ENCODE measurements around the gene TJP1.

Gene TJP1

GRCh38 chr15:29686445-29687203, 135.6 kb downstream of the TJP1 start:
- no peak for ATAC-seq (replicated peaks; ENCODE audit: extremely low read depth, poor library complexity, severe bottlenecking)
- no peak for DNase-seq (ENCODE audit: low spot score in 2 of 2)
- Mint-ChIP-seq H3K4me3 (no peak overlapping the region), H3K4me1 (no peaks in the 10 kb centered on the region), H3K36me3 (ENCODE audit: insufficient read depth) (peaks cover 4% of the 10 kb centered on the region), H3K27ac (ENCODE audit: low read depth) (no peak overlapping the region), H3K27me3 (peaks cover 8% of the 10 kb centered on the region), H3K9me3 (peaks cover 4% of the 10 kb centered on the region)

- Mint-ChIP-seq H3K9me3 (peaks cover 4% of the 10 kb centered on the region), H3K27ac (ENCODE audit: low read depth) (no peak overlapping the region), H3K36me3 (ENCODE audit: insufficient read depth) (peaks cover 4% of the 10 kb centered on the region), H3K4me3 (no peak overlapping the region), H3K4me1 (no peaks in the 10 kb centered on the region), H3K27me3 (peaks cover 8% of the 10 kb centered on the region)
- ATAC-seq (replicated peaks; ENCODE audit: extremely low read depth, poor library complexity, severe bottlenecking) (no peak), DNase-seq (ENCODE audit: low spot score in 2 of 2) (no peak)
These were observed 136.2 kb downstream of the TJP1 start for GRCh38 chr15:29686079-29686425.

GRCh38 chr15:29685156-29686078, 136.9 kb downstream of the TJP1 start:
- H3K36me3 Mint-ChIP-seq (ENCODE audit: insufficient read depth) = peaks cover 4% of the 10 kb centered on the region
- no peak overlapping the region for H3K4me3 Mint-ChIP-seq
- H3K27ac Mint-ChIP-seq (ENCODE audit: low read depth) = no peak overlapping the region
- DNase-seq (ENCODE audit: low spot score in 2 of 2) (no peak), ATAC-seq (replicated peaks; ENCODE audit: extremely low read depth, poor library complexity, severe bottlenecking) (no peak)
- peaks cover 4% of the 10 kb centered on the region for H3K9me3 Mint-ChIP-seq
- no peaks in the 10 kb centered on the region for H3K4me1 Mint-ChIP-seq
- peaks cover 8% of the 10 kb centered on the region for H3K27me3 Mint-ChIP-seq

GRCh38 chr15:29682781-29683180, 139.5 kb downstream of the TJP1 start:
- H3K27me3 Mint-ChIP-seq = peaks cover 17% of the 10 kb centered on the region
- no peak overlapping the region for H3K27ac Mint-ChIP-seq (ENCODE audit: low read depth)
- ATAC-seq (replicated peaks; ENCODE audit: extremely low read depth, poor library complexity, severe bottlenecking) (no peak), DNase-seq (ENCODE audit: low spot score in 2 of 2) (no peak)
- no peaks in the 10 kb centered on the region for H3K4me1 Mint-ChIP-seq
- peaks cover 2% of the 10 kb centered on the region for H3K36me3 Mint-ChIP-seq (ENCODE audit: insufficient read depth)
- H3K9me3 Mint-ChIP-seq = peaks cover 4% of the 10 kb centered on the region
- no peak overlapping the region for H3K4me3 Mint-ChIP-seq

GRCh38 chr15:29682361-29682760, 139.9 kb downstream of the TJP1 start:
- peaks cover 21% of the 10 kb centered on the region for H3K27me3 Mint-ChIP-seq
- ATAC-seq (replicated peaks; ENCODE audit: extremely low read depth, poor library complexity, severe bottlenecking) (no peak), DNase-seq (ENCODE audit: low spot score in 2 of 2) (no peak)
- H3K4me3 Mint-ChIP-seq = no peak overlapping the region
- H3K9me3 Mint-ChIP-seq = peaks cover 4% of the 10 kb centered on the region
- H3K4me1 Mint-ChIP-seq = no peaks in the 10 kb centered on the region
- H3K27ac Mint-ChIP-seq (ENCODE audit: low read depth) = no peak overlapping the region
- H3K36me3 Mint-ChIP-seq (ENCODE audit: insufficient read depth) = peaks cover 2% of the 10 kb centered on the region

DNA sequence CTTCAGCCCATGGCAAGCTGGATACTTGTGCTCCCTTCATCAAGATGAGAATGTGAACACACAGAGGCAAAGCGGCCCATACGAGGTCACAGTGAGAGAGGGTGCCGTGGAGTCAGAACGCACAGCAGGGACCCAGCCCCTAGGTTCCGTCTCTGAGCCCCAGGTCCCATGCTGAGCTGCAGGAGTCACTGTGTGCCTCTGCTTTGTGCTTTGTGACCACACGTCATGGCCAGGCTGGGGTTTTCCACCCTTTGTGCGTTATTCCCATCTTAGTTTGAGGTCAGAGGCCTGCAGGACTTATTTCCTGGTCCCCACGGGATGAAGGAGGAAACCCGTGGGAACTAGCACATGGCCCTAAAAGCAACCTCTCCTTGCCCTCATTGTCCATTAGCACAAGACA, 140.3 kb downstream of the TJP1 start:
- ATAC-seq (replicated peaks; ENCODE audit: extremely low read depth, poor library complexity, severe bottlenecking) = no peak
- no peak for DNase-seq (ENCODE audit: low spot score in 2 of 2)
- Mint-ChIP-seq H3K27me3 (peaks cover 25% of the 10 kb centered on the region), H3K9me3 (peaks cover 4% of the 10 kb centered on the region), H3K4me1 (no peaks in the 10 kb centered on the region), H3K4me3 (no peak overlapping the region), H3K36me3 (ENCODE audit: insufficient read depth) (peaks cover 2% of the 10 kb centered on the region), H3K27ac (ENCODE audit: low read depth) (no peak overlapping the region)

GRCh38 chr15:29681166-29681845, 141.0 kb downstream of the TJP1 start:
- H3K4me1 Mint-ChIP-seq = no peaks in the 10 kb centered on the region

GRCh38 chr15:29680465-29681165, 141.7 kb downstream of the TJP1 start:
- H3K4me1 Mint-ChIP-seq = no peaks in the 10 kb centered on the region

More at GRCh38 chr15:29681166-29681845, 141.0 kb downstream of the TJP1 start:
- ATAC-seq (replicated peaks; ENCODE audit: extremely low read depth, poor library complexity, severe bottlenecking) (no peak), DNase-seq (ENCODE audit: low spot score in 2 of 2) (no peak)
- H3K36me3 Mint-ChIP-seq (ENCODE audit: insufficient read depth) = peaks cover 2% of the 10 kb centered on the region
- no peak overlapping the region for H3K4me3 Mint-ChIP-seq
- H3K27ac Mint-ChIP-seq (ENCODE audit: low read depth) = no peak overlapping the region
- peaks cover 2% of the 10 kb centered on the region for H3K9me3 Mint-ChIP-seq
- peaks cover 28% of the 10 kb centered on the region for H3K27me3 Mint-ChIP-seq

DNA sequence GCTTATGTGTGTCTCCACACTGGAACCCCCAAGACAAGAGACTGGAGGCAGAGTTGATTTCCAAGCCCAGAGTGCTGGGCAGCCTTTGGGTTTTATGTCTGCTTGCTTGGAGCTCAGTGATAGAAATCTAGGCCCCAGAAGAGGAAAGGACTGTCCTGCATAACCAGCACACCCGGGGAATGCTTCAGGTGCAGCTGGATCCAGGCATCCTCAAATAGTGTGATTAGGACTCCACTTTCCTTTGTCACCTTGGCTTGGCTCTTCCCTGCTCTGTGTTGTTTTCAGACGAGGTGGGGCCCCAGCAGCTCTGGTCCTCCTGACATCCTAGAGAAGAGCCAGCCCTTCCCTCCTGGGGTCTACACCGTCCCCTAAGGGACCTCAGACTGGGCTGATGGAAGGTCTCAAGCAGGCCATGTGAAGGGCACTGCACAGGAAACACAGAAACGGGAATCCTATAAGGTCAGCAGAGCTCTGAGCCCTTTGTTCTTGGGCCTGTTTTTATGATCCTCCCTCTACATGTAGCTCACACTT, 143.7 kb downstream of the TJP1 start:
- no peak for ATAC-seq (replicated peaks; ENCODE audit: extremely low read depth, poor library complexity, severe bottlenecking)
- peaks cover 2% of the 10 kb centered on the region for H3K36me3 Mint-ChIP-seq (ENCODE audit: insufficient read depth)
- H3K4me1 Mint-ChIP-seq = no peaks in the 10 kb centered on the region
- no peak overlapping the region for H3K4me3 Mint-ChIP-seq
- DNase-seq (ENCODE audit: low spot score in 2 of 2) = no peak
- no peak overlapping the region for H3K27ac Mint-ChIP-seq (ENCODE audit: low read depth)
- H3K27me3 Mint-ChIP-seq = peaks cover 26% of the 10 kb centered on the region
- no peaks in the 10 kb centered on the region for H3K9me3 Mint-ChIP-seq

More at GRCh38 chr15:29680465-29681165, 141.7 kb downstream of the TJP1 start:
- Mint-ChIP-seq H3K4me3 (no peak overlapping the region), H3K27me3 (peaks cover 28% of the 10 kb centered on the region), H3K9me3 (no peaks in the 10 kb centered on the region), H3K36me3 (ENCODE audit: insufficient read depth) (peaks cover 2% of the 10 kb centered on the region), H3K27ac (ENCODE audit: low read depth) (no peak overlapping the region)
- DNase-seq (ENCODE audit: low spot score in 2 of 2) (no peak), ATAC-seq (replicated peaks; ENCODE audit: extremely low read depth, poor library complexity, severe bottlenecking) (no peak)

DNA sequence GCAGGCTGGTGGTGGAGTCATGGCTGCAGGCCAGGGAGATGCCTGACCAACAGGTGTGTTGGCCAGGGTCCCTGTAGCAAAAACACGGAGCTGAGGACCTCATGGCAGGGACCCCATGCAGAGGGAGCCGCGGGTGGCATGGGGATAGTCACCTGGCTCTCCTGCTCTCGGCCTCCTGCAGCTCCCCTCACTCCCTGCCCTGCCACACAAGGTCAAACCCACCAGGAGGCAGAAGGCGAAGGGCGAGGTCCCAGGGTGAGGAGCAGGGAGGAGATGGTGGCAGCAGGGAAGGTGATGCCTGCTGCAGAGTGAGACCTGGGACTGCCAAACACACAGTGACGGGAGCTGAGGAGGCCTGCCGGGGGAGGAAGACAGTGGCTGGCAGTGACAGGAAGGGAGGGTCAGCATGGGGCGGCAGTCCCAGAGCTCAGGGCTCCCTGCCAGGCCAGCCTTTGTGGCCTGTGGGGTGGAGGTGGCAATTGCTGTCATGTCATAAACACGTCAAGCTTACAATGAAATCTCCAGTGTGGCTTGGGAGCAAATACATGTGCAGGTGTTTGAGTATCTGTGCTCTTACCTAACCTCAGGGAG, 144.3 kb downstream of the TJP1 start:
- no peak for ATAC-seq (replicated peaks; ENCODE audit: extremely low read depth, poor library complexity, severe bottlenecking)
- H3K9me3 Mint-ChIP-seq = no peaks in the 10 kb centered on the region
- H3K27ac Mint-ChIP-seq (ENCODE audit: low read depth) = no peak overlapping the region
- DNase-seq (ENCODE audit: low spot score in 2 of 2) = no peak
- H3K4me1 Mint-ChIP-seq = no peaks in the 10 kb centered on the region
- no peak overlapping the region for H3K4me3 Mint-ChIP-seq
- no peaks in the 10 kb centered on the region for H3K36me3 Mint-ChIP-seq (ENCODE audit: insufficient read depth)
- H3K27me3 Mint-ChIP-seq = peaks cover 32% of the 10 kb centered on the region

DNA sequence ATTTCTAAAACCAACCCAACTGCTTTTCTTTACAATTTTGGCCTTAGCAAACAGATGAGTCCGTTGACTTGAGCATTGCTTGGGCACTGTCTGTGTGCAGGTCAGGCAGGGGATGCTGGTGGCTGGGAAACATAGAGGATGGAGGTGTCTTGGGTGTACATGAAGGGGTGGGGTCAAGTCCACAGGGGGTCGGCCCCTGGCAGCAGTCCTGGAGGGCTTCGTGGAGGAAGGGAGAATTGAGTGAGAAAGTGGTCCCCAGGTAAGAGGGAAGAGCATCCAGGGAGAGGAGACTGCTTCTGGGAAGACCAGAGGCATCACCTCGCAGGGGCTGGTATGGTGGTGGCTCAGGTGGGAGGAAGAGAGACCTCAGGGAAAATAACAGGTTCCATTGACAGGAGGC, 144.8 kb downstream of the TJP1 start:
- no peaks in the 10 kb centered on the region for H3K36me3 Mint-ChIP-seq (ENCODE audit: insufficient read depth)
- H3K4me3 Mint-ChIP-seq = no peak overlapping the region
- ATAC-seq (replicated peaks; ENCODE audit: extremely low read depth, poor library complexity, severe bottlenecking) (no peak), DNase-seq (ENCODE audit: low spot score in 2 of 2) (no peak)
- no peaks in the 10 kb centered on the region for H3K9me3 Mint-ChIP-seq
- no peaks in the 10 kb centered on the region for H3K4me1 Mint-ChIP-seq
- peaks cover 37% of the 10 kb centered on the region for H3K27me3 Mint-ChIP-seq
- no peak overlapping the region for H3K27ac Mint-ChIP-seq (ENCODE audit: low read depth)
